Caco-2 (cell line): ENCODE results near the gene UHRF2. TPM values are rescaled to one million over a fixed set of nuclear protein-coding genes. Genes with fewer than 3 reads are reported as not detected.

Experiments
- BruUV-seq: library from RNA; stranded (reverse); fragments of 400-500 nt; replicated peaks from 2 replicates; lab custom pipeline; 2021; lab: Mats Ljungman, UMichigan
- CTCF ChIA-PET: fragments of 300-600 bp; sonication (Branson Sonifier 250); formaldehyde crosslinking; loops from one replicate; lab custom pipeline; 2022; ENCODE audit warnings: antibody characterized with exemption; lab: Charles Lee
- POLR2A ChIA-PET: fragments of 300-600 bp; sonication (Branson Sonifier 250); formaldehyde crosslinking; loops from one replicate; lab custom pipeline; 2022; ENCODE audit warnings: antibody characterized with exemption; lab: Charles Lee
- DNase-seq, 2 experiments: peaks; one replicate each; pipeline versions ENCODE4 v3.0.0 to v3.0.0-alpha.2; 2020 to 2022
- H3K27me3 ChIP-seq: replicated peaks from 2 replicates; pipeline ENCODE4 v1.6.0; 2011; ENCODE audit warnings: low read length; ENCODE audit not compliant: control insufficient read depth, insufficient read depth
- H3K36me3 ChIP-seq: 2 replicates; pipeline ENCODE4 v1.5.1; 2011; ENCODE audit warnings: low read length; ENCODE audit not compliant: control insufficient read depth, insufficient read depth
- H3K4me1 ChIP-seq: fragments of 250-450 bp; sonication (Bioruptor Pico); 2 replicates; pipeline ENCODE4 v1.5.1; 2020; ENCODE audit warnings: mild to moderate bottlenecking
- H3K4me3 ChIP-seq: 2 replicates; pipeline ENCODE4 v1.5.1; 2011; ENCODE audit warnings: low read depth, mild to moderate bottlenecking, control low read depth, low read length
- H3K9me3 ChIP-seq: fragments of 250-450 bp; sonication (Bioruptor Pico); 2 replicates; pipeline ENCODE4 v1.5.1; 2020; ENCODE audit warnings: mild to moderate bottlenecking, moderate library complexity
- H3K27ac Mint-ChIP-seq: one replicate; pipeline ENCODE4 v1.8.0; 2022; ENCODE audit warnings: mixed read lengths; ENCODE audit not compliant: unreplicated experiment
- H3K27me3 Mint-ChIP-seq: one replicate; pipeline ENCODE4 v1.8.0; 2022; ENCODE audit warnings: mixed read lengths; ENCODE audit not compliant: insufficient read depth, unreplicated experiment
- H3K36me3 Mint-ChIP-seq: one replicate; pipeline ENCODE4 v1.8.0; 2022; ENCODE audit warnings: mild to moderate bottlenecking, mixed read lengths; ENCODE audit not compliant: insufficient read depth, unreplicated experiment
- H3K4me1 Mint-ChIP-seq: one replicate; pipeline ENCODE4 v1.8.0; 2022; ENCODE audit warnings: low read depth, mixed read lengths; ENCODE audit not compliant: unreplicated experiment
- H3K4me3 Mint-ChIP-seq: one replicate; pipeline ENCODE4 v1.8.0; 2022; ENCODE audit warnings: mild to moderate bottlenecking, moderate library complexity, mixed read lengths; ENCODE audit not compliant: unreplicated experiment
- H3K9me3 Mint-ChIP-seq: one replicate; pipeline ENCODE4 v1.8.0; 2022; ENCODE audit warnings: mixed read lengths; ENCODE audit not compliant: unreplicated experiment
- CTCF ChIP-seq, 2 experiments: fragments of 200-600 bp in 1 of 2; IDR thresholded peaks; 1 replicate in 1 of 2; 2 replicates in 1 of 2; pipeline versions ENCODE4 v1.5.1 to v1.8.0; 2011 to 2022; ENCODE audit warnings: antibody characterized with exemption in 1 of 2, control low read depth in 1 of 2, inconsistent platforms in 1 of 2, low read depth in 1 of 2, low read length in 1 of 2, mild to moderate bottlenecking in 1 of 2, moderate library complexity in 1 of 2; ENCODE audit not compliant: insufficient read depth in 1 of 2, severe bottlenecking in 1 of 2, unreplicated experiment in 1 of 2
- intact Hi-C: fragments of 100-400 bp; cut with micrococcal nuclease; formaldehyde crosslinking; loops from one replicate; pipeline ENCODE4 v1.10.0; 2022; ENCODE audit not compliant: unreplicated experiment
- total RNA-seq: library from RNA; stranded (reverse); gene quantifications from 2 replicates; pipeline ENCODE4 v1.2.3, GENCODE V29; 2022

Gene UHRF2
- total RNA-seq, 1 experiment from 2014 or later = 38.1 TPM

GRCh38 chr9:6467006-6467625 is 54.1 kb downstream of the UHRF2 start:
- H3K36me3 Mint-ChIP-seq = peaks cover 24% of the 10 kb centered on the region
- H3K36me3 ChIP-seq = no peaks in the 10 kb centered on the region; the same call in 1 of the 2 replicates
- no peak overlapping the region for H3K4me3 Mint-ChIP-seq
- peaks cover 16% of the 10 kb centered on the region for H3K4me1 Mint-ChIP-seq
- peak overlapping the region; percentile 64 for H3K27ac Mint-ChIP-seq
- H3K27me3 ChIP-seq = no peaks in the 10 kb centered on the region
- CTCF ChIA-PET = interaction anchor here (0.6 kb wide), 1 partner anchor 518 kb away, joined by 3 read pairs; no protein-coding TSS in a partner anchor
- no peak for DNase-seq
- peaks cover 6% of the 10 kb centered on the region; the same call in 1 of the 2 replicates for H3K4me1 ChIP-seq
- POLR2A ChIA-PET = no interaction called here
- H3K4me3 ChIP-seq = no peak overlapping the region
- H3K9me3 ChIP-seq = no peaks in the 10 kb centered on the region
- no TSS peak for BruUV-seq
- intact Hi-C loops = no loop called here
- TF ChIP-seq CTCF (IDR thresholded peaks at IDR 0.05; ENCODE audit: insufficient read depth in 1 of 2, low read depth in 1 of 2, low read length in 1 of 2, severe bottlenecking in 1 of 2, unreplicated experiment in 1 of 2) = no peak
- no peaks in the 10 kb centered on the region for H3K27me3 Mint-ChIP-seq
- no peaks in the 10 kb centered on the region for H3K9me3 Mint-ChIP-seq

- ChIA-PET CTCF (no interaction called here), POLR2A (no interaction called here)
- intact Hi-C loops = no loop called here
- Histone ChIP-seq H3K9me3 (no peaks in the 10 kb centered on the region), H3K4me3 (no peak overlapping the region), H3K27me3 (no peaks in the 10 kb centered on the region), H3K36me3 (no peaks in the 10 kb centered on the region), H3K4me1 (peaks cover 6% of the 10 kb centered on the region; the same call in 1 of the 2 replicates)
- Mint-ChIP-seq H3K27ac (no peak overlapping the region), H3K9me3 (no peaks in the 10 kb centered on the region), H3K4me3 (no peak overlapping the region), H3K27me3 (no peaks in the 10 kb centered on the region), H3K4me1 (peaks cover 20% of the 10 kb centered on the region), H3K36me3 (peaks cover 29% of the 10 kb centered on the region)
- BruUV-seq = no TSS peak
- TF ChIP-seq CTCF (IDR thresholded peaks at IDR 0.05; ENCODE audit: insufficient read depth in 1 of 2, low read depth in 1 of 2, low read length in 1 of 2, severe bottlenecking in 1 of 2, unreplicated experiment in 1 of 2) = no peak
- DNase-seq = no peak
Observed at GRCh38 chr9:6471231-6471850, 58.3 kb downstream of the UHRF2 start.

- no peak for DNase-seq
- Mint-ChIP-seq H3K27ac (no peak overlapping the region), H3K4me3 (no peak overlapping the region), H3K4me1 (peaks cover 12% of the 10 kb centered on the region), H3K27me3 (no peaks in the 10 kb centered on the region), H3K36me3 (peaks cover 16% of the 10 kb centered on the region), H3K9me3 (no peaks in the 10 kb centered on the region)
- intact Hi-C loops = no loop called here
- ChIA-PET POLR2A (interaction anchor here (0.6 kb wide), 1 partner anchor 14 kb away, joined by 3 read pairs; no protein-coding TSS in a partner anchor), CTCF (no interaction called here)
- Histone ChIP-seq H3K4me1 (peaks cover 5% of the 10 kb centered on the region; the same call in 1 of the 2 replicates), H3K36me3 (no peaks in the 10 kb centered on the region), H3K27me3 (no peaks in the 10 kb centered on the region), H3K4me3 (no peak overlapping the region), H3K9me3 (no peaks in the 10 kb centered on the region)
- no TSS peak for BruUV-seq
- no peak for TF ChIP-seq CTCF (IDR thresholded peaks at IDR 0.05; ENCODE audit: insufficient read depth in 1 of 2, low read depth in 1 of 2, low read length in 1 of 2, severe bottlenecking in 1 of 2, unreplicated experiment in 1 of 2)
Observed at GRCh38 chr9:6473151-6473550, 60.2 kb downstream of the UHRF2 start.
